ENCODE measurements around the gene CDH4. TPM values are rescaled to one million over a fixed set of nuclear protein-coding genes. Genes with fewer than 3 reads are reported as not detected.
A peak's percentile ranks its signal among the peaks of the same experiment; 100 is the strongest.

CDH4 gene
- total RNA-seq, 1 experiment from 2014 or later: 5.3 TPM

DNA sequence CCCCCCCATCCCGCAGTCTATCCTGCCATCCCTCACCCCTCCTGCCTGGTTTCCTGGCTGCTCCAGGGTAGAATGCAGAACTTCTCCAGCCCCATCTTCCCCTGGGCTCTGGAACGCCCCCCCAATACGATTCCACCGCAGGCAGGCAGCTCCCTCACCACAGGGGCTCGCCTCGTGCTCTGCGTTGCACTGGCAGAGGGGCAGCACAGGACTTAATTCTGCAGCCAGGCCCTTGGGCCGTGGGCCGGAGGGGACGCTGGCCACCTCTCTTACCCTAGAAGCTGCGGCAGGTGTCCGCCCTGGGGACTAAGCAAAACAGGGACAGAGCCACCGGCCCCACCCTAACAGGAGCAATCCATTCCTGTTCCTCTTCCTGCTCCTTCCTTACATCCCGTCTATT lies 263.9 kb downstream of the CDH4 start:
- ChIA-PET POLR2A (no interaction called here), CTCF (interaction anchor here (1.2 to 1.5 kb wide), 3 partner anchors 21 to 287 kb away, joined by 3 read pairs; no protein-coding TSS in a partner anchor)
- ATAC-seq (no peak), DNase-seq (ENCODE audit: low spot score) (no peak)
- Mint-ChIP-seq H3K4me1 (peaks cover 31% of the 10 kb centered on the region), H3K27me3 (ENCODE audit: low read depth) (peaks cover 9% of the 10 kb centered on the region), H3K27ac (peak overlapping the region; percentile 60), H3K36me3 (no peaks in the 10 kb centered on the region; the same call in 1 of the 2 replicates), H3K9me3 (peaks cover 8% of the 10 kb centered on the region), H3K4me3 (no peak overlapping the region)
- TF ChIP-seq HMGA2 (CRISPR knock-in tag; IDR thresholded peaks at IDR 0.05) (no peak), EMX1 (CRISPR knock-in tag; IDR thresholded peaks at IDR 0.05) (no peak), ZNF317 (CRISPR knock-in tag; IDR thresholded peaks at IDR 0.05; ENCODE audit: borderline replicate concordance, low read depth) (no peak), FOXP1 (CRISPR knock-in tag; IDR thresholded peaks at IDR 0.05; ENCODE audit: borderline replicate concordance) (no peak), NR2C2 (CRISPR knock-in tag; IDR thresholded peaks at IDR 0.05) (no peak), IRF2 (CRISPR knock-in tag; IDR thresholded peaks at IDR 0.05; ENCODE audit: borderline replicate concordance, low read depth) (no peak), SMAD3 (CRISPR knock-in tag; IDR thresholded peaks at IDR 0.05; ENCODE audit: borderline replicate concordance) (no peak), MYBL2 (CRISPR knock-in tag; IDR thresholded peaks at IDR 0.05) (no peak), ESRRA (CRISPR knock-in tag; IDR thresholded peaks at IDR 0.05; ENCODE audit: borderline replicate concordance) (no peak), ZNF671 (CRISPR knock-in tag; IDR thresholded peaks at IDR 0.05) (no peak), ZNF232 (CRISPR knock-in tag; IDR thresholded peaks at IDR 0.05) (no peak), OVOL2 (CRISPR knock-in tag; IDR thresholded peaks at IDR 0.05; ENCODE audit: borderline replicate concordance) (no peak), TCF7 (CRISPR knock-in tag; IDR thresholded peaks at IDR 0.05; ENCODE audit: low read depth) (no peak)
- TF ChIP-seq, protein P1, sequence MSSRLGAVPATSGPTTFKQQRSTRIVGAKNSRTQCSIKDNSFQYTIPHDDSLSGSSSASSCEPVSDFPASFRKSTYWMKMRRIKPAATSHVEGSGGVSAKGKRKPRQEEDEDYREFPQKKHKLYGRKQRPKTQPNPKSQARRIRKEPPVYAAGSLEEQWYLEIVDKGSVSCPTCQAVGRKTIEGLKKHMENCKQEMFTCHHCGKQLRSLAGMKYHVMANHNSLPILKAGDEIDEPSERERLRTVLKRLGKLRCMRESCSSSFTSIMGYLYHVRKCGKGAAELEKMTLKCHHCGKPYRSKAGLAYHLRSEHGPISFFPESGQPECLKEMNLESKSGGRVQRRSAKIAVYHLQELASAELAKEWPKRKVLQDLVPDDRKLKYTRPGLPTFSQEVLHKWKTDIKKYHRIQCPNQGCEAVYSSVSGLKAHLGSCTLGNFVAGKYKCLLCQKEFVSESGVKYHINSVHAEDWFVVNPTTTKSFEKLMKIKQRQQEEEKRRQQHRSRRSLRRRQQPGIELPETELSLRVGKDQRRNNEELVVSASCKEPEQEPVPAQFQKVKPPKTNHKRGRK (CRISPR knock-in tag; IDR thresholded peaks at IDR 0.05; ENCODE audit: borderline replicate concordance): no peak
- TF ChIP-seq, protein P2, sequence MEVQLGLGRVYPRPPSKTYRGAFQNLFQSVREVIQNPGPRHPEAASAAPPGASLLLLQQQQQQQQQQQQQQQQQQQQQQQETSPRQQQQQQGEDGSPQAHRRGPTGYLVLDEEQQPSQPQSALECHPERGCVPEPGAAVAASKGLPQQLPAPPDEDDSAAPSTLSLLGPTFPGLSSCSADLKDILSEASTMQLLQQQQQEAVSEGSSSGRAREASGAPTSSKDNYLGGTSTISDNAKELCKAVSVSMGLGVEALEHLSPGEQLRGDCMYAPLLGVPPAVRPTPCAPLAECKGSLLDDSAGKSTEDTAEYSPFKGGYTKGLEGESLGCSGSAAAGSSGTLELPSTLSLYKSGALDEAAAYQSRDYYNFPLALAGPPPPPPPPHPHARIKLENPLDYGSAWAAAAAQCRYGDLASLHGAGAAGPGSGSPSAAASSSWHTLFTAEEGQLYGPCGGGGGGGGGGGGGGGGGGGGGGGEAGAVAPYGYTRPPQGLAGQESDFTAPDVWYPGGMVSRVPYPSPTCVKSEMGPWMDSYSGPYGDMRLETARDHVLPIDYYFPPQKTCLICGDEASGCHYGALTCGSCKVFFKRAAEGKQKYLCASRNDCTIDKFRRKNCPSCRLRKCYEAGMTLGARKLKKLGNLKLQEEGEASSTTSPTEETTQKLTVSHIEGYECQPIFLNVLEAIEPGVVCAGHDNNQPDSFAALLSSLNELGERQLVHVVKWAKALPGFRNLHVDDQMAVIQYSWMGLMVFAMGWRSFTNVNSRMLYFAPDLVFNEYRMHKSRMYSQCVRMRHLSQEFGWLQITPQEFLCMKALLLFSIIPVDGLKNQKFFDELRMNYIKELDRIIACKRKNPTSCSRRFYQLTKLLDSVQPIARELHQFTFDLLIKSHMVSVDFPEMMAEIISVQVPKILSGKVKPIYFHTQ (CRISPR knock-in tag; IDR thresholded peaks at IDR 0.05): no peak
- TF ChIP-seq, protein P3, sequence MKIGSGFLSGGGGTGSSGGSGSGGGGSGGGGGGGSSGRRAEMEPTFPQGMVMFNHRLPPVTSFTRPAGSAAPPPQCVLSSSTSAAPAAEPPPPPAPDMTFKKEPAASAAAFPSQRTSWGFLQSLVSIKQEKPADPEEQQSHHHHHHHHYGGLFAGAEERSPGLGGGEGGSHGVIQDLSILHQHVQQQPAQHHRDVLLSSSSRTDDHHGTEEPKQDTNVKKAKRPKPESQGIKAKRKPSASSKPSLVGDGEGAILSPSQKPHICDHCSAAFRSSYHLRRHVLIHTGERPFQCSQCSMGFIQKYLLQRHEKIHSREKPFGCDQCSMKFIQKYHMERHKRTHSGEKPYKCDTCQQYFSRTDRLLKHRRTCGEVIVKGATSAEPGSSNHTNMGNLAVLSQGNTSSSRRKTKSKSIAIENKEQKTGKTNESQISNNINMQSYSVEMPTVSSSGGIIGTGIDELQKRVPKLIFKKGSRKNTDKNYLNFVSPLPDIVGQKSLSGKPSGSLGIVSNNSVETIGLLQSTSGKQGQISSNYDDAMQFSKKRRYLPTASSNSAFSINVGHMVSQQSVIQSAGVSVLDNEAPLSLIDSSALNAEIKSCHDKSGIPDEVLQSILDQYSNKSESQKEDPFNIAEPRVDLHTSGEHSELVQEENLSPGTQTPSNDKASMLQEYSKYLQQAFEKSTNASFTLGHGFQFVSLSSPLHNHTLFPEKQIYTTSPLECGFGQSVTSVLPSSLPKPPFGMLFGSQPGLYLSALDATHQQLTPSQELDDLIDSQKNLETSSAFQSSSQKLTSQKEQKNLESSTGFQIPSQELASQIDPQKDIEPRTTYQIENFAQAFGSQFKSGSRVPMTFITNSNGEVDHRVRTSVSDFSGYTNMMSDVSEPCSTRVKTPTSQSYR (CRISPR knock-in tag; IDR thresholded peaks at IDR 0.05): no peak
- TF ChIP-seq, protein P4, sequence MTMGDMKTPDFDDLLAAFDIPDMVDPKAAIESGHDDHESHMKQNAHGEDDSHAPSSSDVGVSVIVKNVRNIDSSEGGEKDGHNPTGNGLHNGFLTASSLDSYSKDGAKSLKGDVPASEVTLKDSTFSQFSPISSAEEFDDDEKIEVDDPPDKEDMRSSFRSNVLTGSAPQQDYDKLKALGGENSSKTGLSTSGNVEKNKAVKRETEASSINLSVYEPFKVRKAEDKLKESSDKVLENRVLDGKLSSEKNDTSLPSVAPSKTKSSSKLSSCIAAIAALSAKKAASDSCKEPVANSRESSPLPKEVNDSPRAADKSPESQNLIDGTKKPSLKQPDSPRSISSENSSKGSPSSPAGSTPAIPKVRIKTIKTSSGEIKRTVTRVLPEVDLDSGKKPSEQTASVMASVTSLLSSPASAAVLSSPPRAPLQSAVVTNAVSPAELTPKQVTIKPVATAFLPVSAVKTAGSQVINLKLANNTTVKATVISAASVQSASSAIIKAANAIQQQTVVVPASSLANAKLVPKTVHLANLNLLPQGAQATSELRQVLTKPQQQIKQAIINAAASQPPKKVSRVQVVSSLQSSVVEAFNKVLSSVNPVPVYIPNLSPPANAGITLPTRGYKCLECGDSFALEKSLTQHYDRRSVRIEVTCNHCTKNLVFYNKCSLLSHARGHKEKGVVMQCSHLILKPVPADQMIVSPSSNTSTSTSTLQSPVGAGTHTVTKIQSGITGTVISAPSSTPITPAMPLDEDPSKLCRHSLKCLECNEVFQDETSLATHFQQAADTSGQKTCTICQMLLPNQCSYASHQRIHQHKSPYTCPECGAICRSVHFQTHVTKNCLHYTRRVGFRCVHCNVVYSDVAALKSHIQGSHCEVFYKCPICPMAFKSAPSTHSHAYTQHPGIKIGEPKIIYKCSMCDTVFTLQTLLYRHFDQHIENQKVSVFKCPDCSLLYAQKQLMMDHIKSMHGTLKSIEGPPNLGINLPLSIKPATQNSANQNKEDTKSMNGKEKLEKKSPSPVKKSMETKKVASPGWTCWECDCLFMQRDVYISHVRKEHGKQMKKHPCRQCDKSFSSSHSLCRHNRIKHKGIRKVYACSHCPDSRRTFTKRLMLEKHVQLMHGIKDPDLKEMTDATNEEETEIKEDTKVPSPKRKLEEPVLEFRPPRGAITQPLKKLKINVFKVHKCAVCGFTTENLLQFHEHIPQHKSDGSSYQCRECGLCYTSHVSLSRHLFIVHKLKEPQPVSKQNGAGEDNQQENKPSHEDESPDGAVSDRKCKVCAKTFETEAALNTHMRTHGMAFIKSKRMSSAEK (CRISPR knock-in tag; IDR thresholded peaks at IDR 0.05; ENCODE audit: borderline replicate concordance): no peak
- TF ChIP-seq, protein P5, sequence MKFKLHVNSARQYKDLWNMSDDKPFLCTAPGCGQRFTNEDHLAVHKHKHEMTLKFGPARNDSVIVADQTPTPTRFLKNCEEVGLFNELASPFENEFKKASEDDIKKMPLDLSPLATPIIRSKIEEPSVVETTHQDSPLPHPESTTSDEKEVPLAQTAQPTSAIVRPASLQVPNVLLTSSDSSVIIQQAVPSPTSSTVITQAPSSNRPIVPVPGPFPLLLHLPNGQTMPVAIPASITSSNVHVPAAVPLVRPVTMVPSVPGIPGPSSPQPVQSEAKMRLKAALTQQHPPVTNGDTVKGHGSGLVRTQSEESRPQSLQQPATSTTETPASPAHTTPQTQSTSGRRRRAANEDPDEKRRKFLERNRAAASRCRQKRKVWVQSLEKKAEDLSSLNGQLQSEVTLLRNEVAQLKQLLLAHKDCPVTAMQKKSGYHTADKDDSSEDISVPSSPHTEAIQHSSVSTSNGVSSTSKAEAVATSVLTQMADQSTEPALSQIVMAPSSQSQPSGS (CRISPR knock-in tag; IDR thresholded peaks at IDR 0.05; ENCODE audit: borderline replicate concordance, low read depth): no peak
- TF ChIP-seq, protein P6, sequence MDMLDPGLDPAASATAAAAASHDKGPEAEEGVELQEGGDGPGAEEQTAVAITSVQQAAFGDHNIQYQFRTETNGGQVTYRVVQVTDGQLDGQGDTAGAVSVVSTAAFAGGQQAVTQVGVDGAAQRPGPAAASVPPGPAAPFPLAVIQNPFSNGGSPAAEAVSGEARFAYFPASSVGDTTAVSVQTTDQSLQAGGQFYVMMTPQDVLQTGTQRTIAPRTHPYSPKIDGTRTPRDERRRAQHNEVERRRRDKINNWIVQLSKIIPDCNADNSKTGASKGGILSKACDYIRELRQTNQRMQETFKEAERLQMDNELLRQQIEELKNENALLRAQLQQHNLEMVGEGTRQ (CRISPR knock-in tag; IDR thresholded peaks at IDR 0.05): no peak
